Measurements from ENCODE around the gene TRPC4AP.
"Not testable (repeated sequence)": the region's sequence is repeated elsewhere in the genome, so short reads cannot be mapped to it uniquely, and the experiment has no call there.

Gene TRPC4AP

GRCh38 chr20:35092524-35093266 lies at the start of gene TRPC4AP:
Gene TRPC4AP (minus strand): TSS chr20:35092807. CDS start chr20:35092781, 26 bp downstream.
- peak; percentile 89 for DNase-seq

- no peak for DNase-seq
Observed at GRCh38 chr20:35135867-35136586, 43.4 kb upstream of the TRPC4AP start.

GRCh38 chr20:35134880-35135279 lies 42.3 kb upstream of the TRPC4AP start:
- DNase-seq: no peak

GRCh38 chr20:35134472-35134871 lies 41.9 kb upstream of the TRPC4AP start:
- DNase-seq: no peak

- no peak for DNase-seq
Observed at GRCh38 chr20:35133735-35134134, 41.1 kb upstream of the TRPC4AP start.

- DNase-seq: no peak
Observed at GRCh38 chr20:35133031-35133430, 40.4 kb upstream of the TRPC4AP start.

- DNase-seq: no peak
Observed at GRCh38 chr20:35131934-35132333, 39.3 kb upstream of the TRPC4AP start.

GRCh38 chr20:35129647-35130069 lies 37.1 kb upstream of the TRPC4AP start:
- DNase-seq: no peak

- no peak for DNase-seq
Observed at GRCh38 chr20:35125753-35126152, 33.1 kb upstream of the TRPC4AP start.

- DNase-seq: no peak
Observed at GRCh38 chr20:35122756-35123405, 30.3 kb upstream of the TRPC4AP start.

GRCh38 chr20:35121186-35121585 lies 28.6 kb upstream of the TRPC4AP start:
- no peak for DNase-seq

GRCh38 chr20:35120012-35120701 lies 27.6 kb upstream of the TRPC4AP start:
- DNase-seq: no peak

GRCh38 chr20:35117629-35118028 lies 25.0 kb upstream of the TRPC4AP start:
- no peak for DNase-seq

- no peak for DNase-seq
Observed at GRCh38 chr20:35117196-35117595, 24.6 kb upstream of the TRPC4AP start.

- DNase-seq: no peak
Observed at GRCh38 chr20:35116258-35116657, 23.7 kb upstream of the TRPC4AP start.

- no peak for DNase-seq
Observed at GRCh38 chr20:35115606-35116005, 23.0 kb upstream of the TRPC4AP start.

GRCh38 chr20:35112276-35112675 lies 19.7 kb upstream of the TRPC4AP start:
- not testable (repeated sequence) for DNase-seq

- DNase-seq: no peak
Observed at GRCh38 chr20:35111141-35111888, 18.7 kb upstream of the TRPC4AP start.

- DNase-seq: no peak
Observed at GRCh38 chr20:35108921-35109320, 16.3 kb upstream of the TRPC4AP start.

- no peak for DNase-seq
Observed at GRCh38 chr20:35106827-35107380, 14.3 kb upstream of the TRPC4AP start.

GRCh38 chr20:35104685-35105295 lies 12.2 kb upstream of the TRPC4AP start:
- DNase-seq: no peak

- DNase-seq: no peak
Observed at GRCh38 chr20:35101620-35102019, 9.0 kb upstream of the TRPC4AP start.
